ENCODE results near the gene SH3GL3.

DNA sequence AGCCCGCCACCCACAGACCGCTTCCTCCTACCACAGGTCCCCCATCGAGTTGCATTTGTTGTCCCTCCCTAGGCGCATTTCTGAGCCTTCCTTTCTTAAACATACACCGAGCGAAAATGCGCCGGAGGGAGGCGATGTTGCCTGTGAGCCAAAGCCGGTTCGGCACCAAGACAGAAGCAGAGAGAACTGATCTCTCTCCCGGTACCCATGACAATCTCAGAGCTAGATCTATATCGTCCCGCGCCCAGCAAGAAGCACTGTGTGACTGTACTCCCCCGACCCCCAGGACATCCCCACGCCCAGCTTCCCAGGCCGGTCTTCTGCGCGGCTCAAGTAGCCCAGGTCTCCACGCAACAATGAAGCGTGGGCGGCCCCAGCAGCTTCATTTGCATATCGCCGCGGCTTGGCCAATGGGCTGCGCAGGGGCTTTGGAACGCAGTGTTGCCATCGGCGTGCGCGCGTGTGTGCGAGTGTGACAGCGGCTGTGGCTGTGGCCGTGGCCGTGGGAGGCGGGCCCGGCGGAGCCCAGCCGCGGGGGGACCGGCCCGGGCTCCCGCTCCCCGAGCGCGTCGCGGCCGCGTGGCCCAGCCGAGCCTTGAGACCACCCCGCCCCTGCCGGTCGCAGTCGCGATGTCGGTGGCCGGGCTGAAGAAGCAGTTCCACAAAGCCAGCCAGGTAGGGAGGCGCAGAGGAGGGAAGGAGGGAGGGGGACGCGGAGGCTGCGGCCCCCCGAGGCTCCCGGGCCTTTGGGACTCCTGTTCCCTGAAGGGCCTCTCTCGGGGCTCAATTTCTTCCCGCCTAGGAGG lies at the start of gene SH3GL3:
- TF ChIP-seq, protein P1, sequence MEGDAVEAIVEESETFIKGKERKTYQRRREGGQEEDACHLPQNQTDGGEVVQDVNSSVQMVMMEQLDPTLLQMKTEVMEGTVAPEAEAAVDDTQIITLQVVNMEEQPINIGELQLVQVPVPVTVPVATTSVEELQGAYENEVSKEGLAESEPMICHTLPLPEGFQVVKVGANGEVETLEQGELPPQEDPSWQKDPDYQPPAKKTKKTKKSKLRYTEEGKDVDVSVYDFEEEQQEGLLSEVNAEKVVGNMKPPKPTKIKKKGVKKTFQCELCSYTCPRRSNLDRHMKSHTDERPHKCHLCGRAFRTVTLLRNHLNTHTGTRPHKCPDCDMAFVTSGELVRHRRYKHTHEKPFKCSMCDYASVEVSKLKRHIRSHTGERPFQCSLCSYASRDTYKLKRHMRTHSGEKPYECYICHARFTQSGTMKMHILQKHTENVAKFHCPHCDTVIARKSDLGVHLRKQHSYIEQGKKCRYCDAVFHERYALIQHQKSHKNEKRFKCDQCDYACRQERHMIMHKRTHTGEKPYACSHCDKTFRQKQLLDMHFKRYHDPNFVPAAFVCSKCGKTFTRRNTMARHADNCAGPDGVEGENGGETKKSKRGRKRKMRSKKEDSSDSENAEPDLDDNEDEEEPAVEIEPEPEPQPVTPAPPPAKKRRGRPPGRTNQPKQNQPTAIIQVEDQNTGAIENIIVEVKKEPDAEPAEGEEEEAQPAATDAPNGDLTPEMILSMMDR (conservative IDR thresholded peaks at IDR 0.05 in 1 of 2, IDR thresholded peaks at IDR 0.05 in 1 of 2; ENCODE audit: extremely low read depth in 1 of 2, insufficient read depth in 1 of 2, low read depth in 1 of 2, low read length in 2 of 2), result peak; percentile 24 to 62
- TF ChIP-seq EZH2 (IDR thresholded peaks at IDR 0.05; ENCODE audit: borderline replicate concordance, low read length), result no peak

Measured in mammary epithelial cell (primary cell).